HepG2 (cell line): ENCODE data around the gene GDF9. TPM values are rescaled to one million over a fixed set of nuclear protein-coding genes. Genes with fewer than 3 reads are reported as not detected.

ENCODE experiments used
- ATAC-seq: fragments of 200-7000 bp; cut with Tn5 transposase; 3 replicates; pipeline ENCODE4 v1.9.1; 2020; ENCODE audit warnings: mild to moderate bottlenecking, moderate library complexity
- BruUV-seq: library from RNA; stranded (reverse); fragments of 400-500 nt; replicated peaks from 2 replicates; lab custom pipeline; 2021; lab: Mats Ljungman, UMichigan
- CTCF ChIA-PET: fragments of 300-600 bp; formaldehyde crosslinking; extraction: SDS; loops from one replicate; lab custom pipeline; 2021; ENCODE audit warnings: low total read pairs, inconsistent platforms, low intra/inter-chr PET ratio; lab: Yijun Ruan, JAX
- POLR2A ChIA-PET: fragments of 350-600 bp; sonication (Branson Sonifier 250); formaldehyde crosslinking; loops from one replicate; lab custom pipeline; 2020; ENCODE audit warnings: antibody characterized with exemption, inconsistent platforms; lab: Yijun Ruan, JAX
- DNase-seq: peaks from one replicate; pipeline ENCODE4 v3.0.0-alpha.2; 2015; ENCODE audit warnings: low spot score
- FAIRE-seq: peaks from 3 replicates; lab custom pipeline; 2011; peaks lifted over from hg19 to GRCh38; lab: Jason Lieb, UNC
- H2AFZ ChIP-seq: one replicate; pipeline ENCODE4 v1.6.1; 2011; ENCODE audit warnings: low read length, inconsistent platforms
- H3K27ac ChIP-seq: fragments of 300-600 bp; 3 replicates; pipeline ENCODE4 v1.8.0; 2011; ENCODE audit warnings: mixed run types, mild to moderate bottlenecking, mixed read lengths, low read length, inconsistent platforms; ENCODE audit not compliant: insufficient read depth; ENCODE audit errors: extremely low read length
- H3K27me3 ChIP-seq, 2 experiments: fragments of 200-600 bp in 1 of 2; 2 replicates in 1 of 2; 3 replicates in 1 of 2; pipeline versions ENCODE4 v1.6.0 to v1.8.0; 2011; ENCODE audit warnings: low read length in 2 of 2, mild to moderate bottlenecking in 2 of 2, moderate library complexity in 2 of 2, inconsistent platforms in 1 of 2; ENCODE audit not compliant: insufficient read depth in 2 of 2, control insufficient read depth in 1 of 2
- H3K36me3 ChIP-seq, 2 experiments: fragments of 200-600 bp in 1 of 2; replicated peaks in 1 of 2; 2 replicates in 1 of 2; 3 replicates in 1 of 2; pipeline versions ENCODE4 v1.5.1 to v1.8.0; 2011; ENCODE audit warnings: low read length in 2 of 2, inconsistent platforms in 1 of 2; ENCODE audit not compliant: insufficient read depth in 2 of 2, control insufficient read depth in 1 of 2
- H3K4me1 ChIP-seq: 2 replicates; pipeline ENCODE4 v1.5.1; 2012; ENCODE audit warnings: low read length, inconsistent platforms; ENCODE audit not compliant: insufficient read depth
- H3K4me2 ChIP-seq: 2 replicates; pipeline ENCODE4 v1.6.0; 2011; ENCODE audit warnings: low read depth, low read length, inconsistent platforms
- H3K4me3 ChIP-seq, 3 experiments: fragments of 200-600 bp in 1 of 3; sonication (generic), shearing (Covaris generic) in 1 of 3; replicated peaks in 1 of 3; 2 replicates each; pipeline ENCODE4 v1.5.1; 2011 to 2016; ENCODE audit warnings: low read length in 3 of 3, inconsistent platforms in 2 of 3, low read depth in 2 of 3, mild to moderate bottlenecking in 2 of 3, control low read depth in 1 of 3, mixed read lengths in 1 of 3; ENCODE audit not compliant: insufficient read depth in 1 of 3
- H3K79me2 ChIP-seq: one replicate; pipeline ENCODE4 v1.6.1; 2011; ENCODE audit warnings: low read length, inconsistent platforms; ENCODE audit not compliant: insufficient read depth
- H3K9ac ChIP-seq: 2 replicates; pipeline ENCODE4 v1.6.0; 2011; ENCODE audit warnings: mild to moderate bottlenecking, low read depth, low read length, inconsistent platforms; ENCODE audit not compliant: insufficient read depth
- H3K9me3 ChIP-seq: 2 replicates; pipeline ENCODE4 v1.5.1; 2012; ENCODE audit warnings: mild to moderate bottlenecking, low read length
- H4K20me1 ChIP-seq: 2 replicates; pipeline ENCODE4 v1.6.0; 2011; ENCODE audit warnings: inconsistent platforms, mild to moderate bottlenecking, low read length, moderate library complexity; ENCODE audit not compliant: insufficient read depth
- DZIP1 ChIP-seq: sonication (generic); formaldehyde crosslinking; IDR thresholded peaks from 2 replicates; pipeline ENCODE4 v1.5.0; 2020; ENCODE audit warnings: mild to moderate bottlenecking, missing genetic modification reagents
- MXI1 ChIP-seq: IDR thresholded peaks from 3 replicates; pipeline ENCODE4 v1.6.1; 2012; ENCODE audit warnings: low read depth, low read length, inconsistent platforms, borderline replicate concordance
- REXO4 ChIP-seq: sonication (generic); formaldehyde crosslinking; IDR thresholded peaks from 2 replicates; pipeline ENCODE4 v1.8.0; 2022; ENCODE audit warnings: missing genetic modification reagents, mild to moderate bottlenecking, borderline replicate concordance
- ZFP36L1 ChIP-seq: sonication (generic); formaldehyde crosslinking; IDR thresholded peaks from 2 replicates; pipeline ENCODE4 v1.8.0; 2022; ENCODE audit warnings: mild to moderate bottlenecking, missing genetic modification reagents, moderate library complexity
- ZNF230 ChIP-seq: sonication (generic); formaldehyde crosslinking; IDR thresholded peaks from 2 replicates; pipeline ENCODE4 v1.4.0; 2020; ENCODE audit warnings: mild to moderate bottlenecking, missing genetic modification reagents
- ZNF407 ChIP-seq: sonication (generic); formaldehyde crosslinking; IDR thresholded peaks from one replicate; pipeline ENCODE4 v1.5.1; 2020; ENCODE audit warnings: mild to moderate bottlenecking, missing genetic modification reagents; ENCODE audit errors: not compliant biosample characterization
- ZNF503 ChIP-seq: sonication (generic); formaldehyde crosslinking; IDR thresholded peaks from 2 replicates; pipeline ENCODE4 v1.4.0; 2020; ENCODE audit warnings: missing genetic modification reagents
- ZNF660 ChIP-seq: sonication (generic); formaldehyde crosslinking; IDR thresholded peaks from 2 replicates; pipeline ENCODE4 v1.5.1; 2020; ENCODE audit warnings: mild to moderate bottlenecking, low read depth, missing genetic modification reagents, borderline replicate concordance
- WGBS: methylation state at CpG from one replicate; pipeline ENCODE4 v1.1.6; 2017; ENCODE audit warnings: low lambda C conversion rate; 5-methylcytosine and 5-hydroxymethylcytosine counted together
- in situ Hi-C: cut with HindIII; loops from 2 replicates; pipeline ENCODE4 v1.10.0; 2017; ENCODE audit warnings: low pct_unique_long_range_greater_than_20kb; ENCODE audit not compliant: extremely low pct_ligation_motif_present
- intact Hi-C: fragments of 100-400 bp; cut with micrococcal nuclease; formaldehyde crosslinking; loops from one replicate; pipeline ENCODE4 v1.10.0; 2022; ENCODE audit not compliant: unreplicated experiment
- polyA plus RNA-seq, 8 experiments: library from polyadenylated mRNA; depleted of rRNA in 3 of 8; stranded (reverse) in 7 of 8; unstranded in 1 of 8; fragments of >200 nt; fragmentation: Illumina TruSeq in 4 of 8; extraction: Trizol in 4 of 8; gene quantifications; 2 replicates each; pipeline versions ENCODE4 v1.2.1 to v1.2.3, GENCODE V29; 2011 to 2016; ENCODE audit warnings: low read depth in 4 of 8, missing spikeins in 1 of 8, mixed read lengths in 1 of 8; ENCODE audit not compliant: insufficient read depth in 1 of 8
- total RNA-seq, 5 experiments: library from RNA; depleted of rRNA; stranded (reverse); fragments of >200 nt; fragmentation: Illumina TruSeq; extraction: Trizol; gene quantifications; 2 replicates each; pipeline ENCODE4 v1.2.3, GENCODE V29; 2016; ENCODE audit warnings: low read depth in 1 of 5

Gene GDF9
- total and polyA plus RNA-seq, 2 of the 13 experiments (the other 11 are each of a cell fraction or from before 2014, with no cell fraction given): 0.33 to 0.38 TPM

GRCh38 chr5:132828846-132829494 lies 37.3 kb downstream of the GDF9 start:
- H3K4me3 ChIP-seq: peak overlapping the region; percentile 79 to 94 (median 93)

More at GRCh38 chr5:132828846-132829494, 37.3 kb downstream of the GDF9 start:
- Histone ChIP-seq H3K27ac (peak overlapping the region; percentile 90), H4K20me1 (no peaks in the 10 kb centered on the region), H3K27me3 (no peaks in the 10 kb centered on the region), H3K9ac (peak overlapping the region; percentile 96), H3K4me2 (peak overlapping the region; percentile 93), H3K79me2 (peaks cover 37% of the 10 kb centered on the region), H3K36me3 (peaks cover 4 to 24% of the 10 kb centered on the region in 2 experiments; a peak in 4 of 5 replicates), H2AFZ (no peak overlapping the region), H3K4me1 (peaks cover 51% of the 10 kb centered on the region), H3K9me3 (no peaks in the 10 kb centered on the region)
- ChIA-PET CTCF (interaction anchor here (1.4 to 3.1 kb wide), 2 partner anchors 37 to 54 kb away, joined by 9 to 39 read pairs; partner anchors contain the start of genes GDF9 and UQCRQ), POLR2A (interaction anchor here (1.0 to 6.6 kb wide), 8 partner anchors 8 to 222 kb away, joined by 3 to 91 read pairs (median 31); partner anchors contain the start of genes GDF9, HSPA4, LEAP2 and UQCRQ)
- DNase-seq: no peak
- BruUV-seq: no TSS peak
- WGBS: 71% methylated on average over 4 of the region's 4 CpGs
- ATAC-seq: no peak
- intact Hi-C loops: no loop called here
- no peak for FAIRE-seq
- in situ Hi-C loops: no loop called here
- no peak for TF ChIP-seq REXO4
- no peak for TF ChIP-seq ZNF230 (CRISPR knock-in tag)
- no peak for TF ChIP-seq ZNF407 (CRISPR knock-in tag)
- TF ChIP-seq ZNF503 (CRISPR knock-in tag): no peak
- no peak for TF ChIP-seq ZNF660
- TF ChIP-seq MXI1: peak; percentile 20; the same call in 1 of the 3 replicates
- 0 out of 2 replicates have a peak, but pooled peaks have one; percentile 11 for TF ChIP-seq ZFP36L1 (CRISPR knock-in tag)
- TF ChIP-seq DZIP1 (CRISPR knock-in tag): 0 out of 2 replicates have a peak, but pooled peaks have one; percentile 16
